HepG2 (cell line): ENCODE data around the gene ACADS. TPM values are rescaled to one million over a fixed set of nuclear protein-coding genes. Genes with fewer than 3 reads are reported as not detected.

Source experiments
- ATAC-seq: fragments of 200-7000 bp; cut with Tn5 transposase; 3 replicates; pipeline ENCODE4 v1.9.1; 2020; ENCODE audit warnings: mild to moderate bottlenecking, moderate library complexity
- BruUV-seq: library from RNA; stranded (reverse); fragments of 400-500 nt; replicated peaks from 2 replicates; lab custom pipeline; 2021; lab: Mats Ljungman, UMichigan
- CTCF ChIA-PET: fragments of 300-600 bp; formaldehyde crosslinking; extraction: SDS; loops from one replicate; lab custom pipeline; 2021; ENCODE audit warnings: low total read pairs, inconsistent platforms, low intra/inter-chr PET ratio; lab: Yijun Ruan, JAX
- POLR2A ChIA-PET: fragments of 350-600 bp; sonication (Branson Sonifier 250); formaldehyde crosslinking; loops from one replicate; lab custom pipeline; 2020; ENCODE audit warnings: antibody characterized with exemption, inconsistent platforms; lab: Yijun Ruan, JAX
- DNase-seq: peaks from one replicate; pipeline ENCODE4 v3.0.0-alpha.2; 2015; ENCODE audit warnings: low spot score
- FAIRE-seq: peaks from 3 replicates; lab custom pipeline; 2011; peaks lifted over from hg19 to GRCh38; lab: Jason Lieb, UNC
- H2AFZ ChIP-seq: one replicate; pipeline ENCODE4 v1.6.1; 2011; ENCODE audit warnings: low read length, inconsistent platforms
- H3K27ac ChIP-seq: fragments of 300-600 bp; 3 replicates; pipeline ENCODE4 v1.8.0; 2011; ENCODE audit warnings: mixed run types, mild to moderate bottlenecking, mixed read lengths, low read length, inconsistent platforms; ENCODE audit not compliant: insufficient read depth; ENCODE audit errors: extremely low read length
- H3K27me3 ChIP-seq, 2 experiments: fragments of 200-600 bp in 1 of 2; 2 replicates in 1 of 2; 3 replicates in 1 of 2; pipeline versions ENCODE4 v1.6.0 to v1.8.0; 2011; ENCODE audit warnings: low read length in 2 of 2, mild to moderate bottlenecking in 2 of 2, moderate library complexity in 2 of 2, inconsistent platforms in 1 of 2; ENCODE audit not compliant: insufficient read depth in 2 of 2, control insufficient read depth in 1 of 2
- H3K36me3 ChIP-seq, 2 experiments: fragments of 200-600 bp in 1 of 2; replicated peaks in 1 of 2; 2 replicates in 1 of 2; 3 replicates in 1 of 2; pipeline versions ENCODE4 v1.5.1 to v1.8.0; 2011; ENCODE audit warnings: low read length in 2 of 2, inconsistent platforms in 1 of 2; ENCODE audit not compliant: insufficient read depth in 2 of 2, control insufficient read depth in 1 of 2
- H3K4me1 ChIP-seq: 2 replicates; pipeline ENCODE4 v1.5.1; 2012; ENCODE audit warnings: low read length, inconsistent platforms; ENCODE audit not compliant: insufficient read depth
- H3K4me2 ChIP-seq: 2 replicates; pipeline ENCODE4 v1.6.0; 2011; ENCODE audit warnings: low read depth, low read length, inconsistent platforms
- H3K4me3 ChIP-seq, 3 experiments: fragments of 200-600 bp in 1 of 3; sonication (generic), shearing (Covaris generic) in 1 of 3; replicated peaks in 1 of 3; 2 replicates each; pipeline ENCODE4 v1.5.1; 2011 to 2016; ENCODE audit warnings: low read length in 3 of 3, inconsistent platforms in 2 of 3, low read depth in 2 of 3, mild to moderate bottlenecking in 2 of 3, control low read depth in 1 of 3, mixed read lengths in 1 of 3; ENCODE audit not compliant: insufficient read depth in 1 of 3
- H3K79me2 ChIP-seq: one replicate; pipeline ENCODE4 v1.6.1; 2011; ENCODE audit warnings: low read length, inconsistent platforms; ENCODE audit not compliant: insufficient read depth
- H3K9ac ChIP-seq: 2 replicates; pipeline ENCODE4 v1.6.0; 2011; ENCODE audit warnings: mild to moderate bottlenecking, low read depth, low read length, inconsistent platforms; ENCODE audit not compliant: insufficient read depth
- H3K9me3 ChIP-seq: 2 replicates; pipeline ENCODE4 v1.5.1; 2012; ENCODE audit warnings: mild to moderate bottlenecking, low read length
- H4K20me1 ChIP-seq: 2 replicates; pipeline ENCODE4 v1.6.0; 2011; ENCODE audit warnings: inconsistent platforms, mild to moderate bottlenecking, low read length, moderate library complexity; ENCODE audit not compliant: insufficient read depth
- CREB1 ChIP-seq, 2 experiments: fragments of 450-650 bp in 1 of 2; IDR thresholded peaks; 2 replicates each; pipeline ENCODE4 v1.6.1; 2016 to 2017; ENCODE audit warnings: control low read depth in 1 of 2, mild to moderate bottlenecking in 1 of 2, missing compliant biosample characterization in 1 of 2, missing genetic modification characterization in 1 of 2
- EP300 ChIP-seq, 3 experiments: sonication (generic) in 1 of 3; formaldehyde crosslinking in 1 of 3; IDR thresholded peaks; 2 replicates each; pipeline versions ENCODE4 v1.5.1 to v1.6.1; 2011 to 2020; ENCODE audit warnings: low read depth in 2 of 3, low read length in 2 of 3, borderline replicate concordance in 1 of 3, improper control_type of control experiment in 1 of 3, mild to moderate bottlenecking in 1 of 3, missing genetic modification reagents in 1 of 3, moderate library complexity in 1 of 3
- HNF4A ChIP-seq: sonication (generic); formaldehyde crosslinking; IDR thresholded peaks from 2 replicates; pipeline ENCODE4 v1.4.0; 2020; ENCODE audit warnings: missing genetic modification reagents
- NR2F6 ChIP-seq, 2 experiments: IDR thresholded peaks; 2 replicates each; pipeline ENCODE4 v1.6.1; 2016; ENCODE audit warnings: antibody characterized with exemption in 1 of 2, mild to moderate bottlenecking in 1 of 2
- RARA ChIP-seq: IDR thresholded peaks from 2 replicates; pipeline ENCODE4 v1.6.1; 2016; ENCODE audit warnings: missing genetic modification reagents, missing compliant biosample characterization
- SOX13 ChIP-seq, 3 experiments: fragments of 450-650 bp in 1 of 3; sonication (generic) in 1 of 3; formaldehyde crosslinking in 1 of 3; IDR thresholded peaks in 2 of 3; conservative IDR thresholded peaks in 1 of 3; 2 replicates each; pipeline versions ENCODE4 v1.5.0 to v1.6.1; 2016 to 2020; ENCODE audit warnings: antibody characterized with exemption in 1 of 3, mild to moderate bottlenecking in 1 of 3, missing compliant biosample characterization in 1 of 3, missing genetic modification reagents in 1 of 3, moderate library complexity in 1 of 3
- SOX6 ChIP-seq, 2 experiments: fragments of 450-650 bp in 1 of 2; sonication (generic) in 1 of 2; formaldehyde crosslinking in 1 of 2; IDR thresholded peaks; 2 replicates each; pipeline versions ENCODE4 v1.4.0 to v1.6.1; 2017 to 2020; ENCODE audit warnings: antibody characterized with exemption in 1 of 2, mild to moderate bottlenecking in 1 of 2, missing genetic modification reagents in 1 of 2
- ZFP90 ChIP-seq: sonication (generic); formaldehyde crosslinking; IDR thresholded peaks from 2 replicates; pipeline ENCODE4 v1.8.0; 2022; ENCODE audit warnings: missing genetic modification reagents, mild to moderate bottlenecking, inconsistent platforms, borderline replicate concordance
- ZNF674 ChIP-seq: sonication (generic); formaldehyde crosslinking; IDR thresholded peaks from 2 replicates; pipeline ENCODE4 v1.5.0; 2020; ENCODE audit warnings: low read depth, mild to moderate bottlenecking, missing genetic modification reagents
- WGBS: methylation state at CpG from one replicate; pipeline ENCODE4 v1.1.6; 2017; ENCODE audit warnings: low lambda C conversion rate; 5-methylcytosine and 5-hydroxymethylcytosine counted together
- in situ Hi-C: cut with HindIII; loops from 2 replicates; pipeline ENCODE4 v1.10.0; 2017; ENCODE audit warnings: low pct_unique_long_range_greater_than_20kb; ENCODE audit not compliant: extremely low pct_ligation_motif_present
- intact Hi-C: fragments of 100-400 bp; cut with micrococcal nuclease; formaldehyde crosslinking; loops from one replicate; pipeline ENCODE4 v1.10.0; 2022; ENCODE audit not compliant: unreplicated experiment
- polyA plus RNA-seq, 8 experiments: library from polyadenylated mRNA; depleted of rRNA in 3 of 8; stranded (reverse) in 7 of 8; unstranded in 1 of 8; fragments of >200 nt; fragmentation: Illumina TruSeq in 4 of 8; extraction: Trizol in 4 of 8; gene quantifications; 2 replicates each; pipeline versions ENCODE4 v1.2.1 to v1.2.3, GENCODE V29; 2011 to 2016; ENCODE audit warnings: low read depth in 4 of 8, missing spikeins in 1 of 8, mixed read lengths in 1 of 8; ENCODE audit not compliant: insufficient read depth in 1 of 8
- total RNA-seq, 5 experiments: library from RNA; depleted of rRNA; stranded (reverse); fragments of >200 nt; fragmentation: Illumina TruSeq; extraction: Trizol; gene quantifications; 2 replicates each; pipeline ENCODE4 v1.2.3, GENCODE V29; 2016; ENCODE audit warnings: low read depth in 1 of 5
- TF ChIP-seq, protein P1 (sequence below): fragments of 450-650 bp; IDR thresholded peaks from 2 replicates; pipeline ENCODE4 v1.6.1; 2016
- TF ChIP-seq, protein P2 (sequence below): sonication (generic); formaldehyde crosslinking; IDR thresholded peaks from 2 replicates; pipeline ENCODE4 v1.5.0; 2020; ENCODE audit warnings: missing genetic modification reagents
- TF ChIP-seq, protein P3 (sequence below): sonication (generic); IDR thresholded peaks from 2 replicates; pipeline ENCODE4 v1.6.1; 2016; ENCODE audit warnings: low read depth, borderline replicate concordance

ACADS gene
- total and polyA plus RNA-seq, 2 of the 13 experiments (the other 11 are each of a cell fraction or from before 2014, with no cell fraction given) = 17.4 to 27.7 TPM

DNA sequence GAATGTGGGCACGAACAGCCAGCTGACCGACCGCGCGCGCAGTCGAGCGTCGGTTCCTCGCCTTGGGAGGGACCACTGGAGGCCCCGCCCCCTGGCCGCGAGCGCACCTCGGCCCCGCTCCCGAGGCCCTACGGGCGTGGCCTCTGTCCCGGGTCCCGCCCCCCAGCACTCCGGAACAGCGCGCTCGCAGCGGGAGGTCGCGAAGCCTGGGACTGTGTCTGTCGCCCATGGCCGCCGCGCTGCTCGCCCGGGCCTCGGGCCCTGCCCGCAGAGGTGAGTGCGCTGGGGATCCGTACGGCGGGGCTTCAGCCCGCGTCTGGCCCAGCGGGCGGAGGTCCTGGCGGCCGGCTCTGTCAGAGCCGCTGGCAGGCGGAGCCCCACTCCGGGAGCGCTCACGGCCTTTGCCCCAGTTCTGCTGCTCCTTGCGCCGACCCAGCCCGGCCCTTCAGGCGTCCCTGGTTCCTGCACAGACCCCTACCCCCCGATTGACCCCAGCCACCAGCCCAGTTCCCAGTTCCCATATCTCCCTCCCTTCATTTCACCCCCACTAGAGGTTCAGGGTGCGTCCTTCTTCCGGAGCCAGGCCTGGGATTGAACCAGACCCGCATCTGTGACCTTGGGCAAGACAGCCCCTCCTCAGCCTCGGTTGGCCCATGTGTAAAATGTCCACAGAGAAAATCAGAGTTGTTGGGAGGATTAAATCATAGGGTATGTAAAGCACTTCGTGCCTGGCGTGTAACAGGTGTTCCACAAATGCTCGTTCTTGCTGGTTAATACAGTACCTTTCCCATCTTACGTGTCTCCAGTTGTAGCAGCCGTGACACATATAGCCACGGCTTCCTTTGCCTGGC, at the start of gene ACADS (continued):
- TF ChIP-seq, protein P1, sequence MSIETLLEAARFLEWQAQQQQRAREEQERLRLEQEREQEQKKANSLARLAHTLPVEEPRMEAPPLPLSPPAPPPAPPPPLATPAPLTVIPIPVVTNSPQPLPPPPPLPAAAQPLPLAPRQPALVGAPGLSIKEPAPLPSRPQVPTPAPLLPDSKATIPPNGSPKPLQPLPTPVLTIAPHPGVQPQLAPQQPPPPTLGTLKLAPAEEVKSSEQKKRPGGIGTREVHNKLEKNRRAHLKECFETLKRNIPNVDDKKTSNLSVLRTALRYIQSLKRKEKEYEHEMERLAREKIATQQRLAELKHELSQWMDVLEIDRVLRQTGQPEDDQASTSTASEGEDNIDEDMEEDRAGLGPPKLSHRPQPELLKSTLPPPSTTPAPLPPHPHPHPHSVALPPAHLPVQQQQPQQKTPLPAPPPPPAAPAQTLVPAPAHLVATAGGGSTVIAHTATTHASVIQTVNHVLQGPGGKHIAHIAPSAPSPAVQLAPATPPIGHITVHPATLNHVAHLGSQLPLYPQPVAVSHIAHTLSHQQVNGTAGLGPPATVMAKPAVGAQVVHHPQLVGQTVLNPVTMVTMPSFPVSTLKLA = no peak
- no peak for TF ChIP-seq ZNF674 (CRISPR knock-in tag)

DNA sequence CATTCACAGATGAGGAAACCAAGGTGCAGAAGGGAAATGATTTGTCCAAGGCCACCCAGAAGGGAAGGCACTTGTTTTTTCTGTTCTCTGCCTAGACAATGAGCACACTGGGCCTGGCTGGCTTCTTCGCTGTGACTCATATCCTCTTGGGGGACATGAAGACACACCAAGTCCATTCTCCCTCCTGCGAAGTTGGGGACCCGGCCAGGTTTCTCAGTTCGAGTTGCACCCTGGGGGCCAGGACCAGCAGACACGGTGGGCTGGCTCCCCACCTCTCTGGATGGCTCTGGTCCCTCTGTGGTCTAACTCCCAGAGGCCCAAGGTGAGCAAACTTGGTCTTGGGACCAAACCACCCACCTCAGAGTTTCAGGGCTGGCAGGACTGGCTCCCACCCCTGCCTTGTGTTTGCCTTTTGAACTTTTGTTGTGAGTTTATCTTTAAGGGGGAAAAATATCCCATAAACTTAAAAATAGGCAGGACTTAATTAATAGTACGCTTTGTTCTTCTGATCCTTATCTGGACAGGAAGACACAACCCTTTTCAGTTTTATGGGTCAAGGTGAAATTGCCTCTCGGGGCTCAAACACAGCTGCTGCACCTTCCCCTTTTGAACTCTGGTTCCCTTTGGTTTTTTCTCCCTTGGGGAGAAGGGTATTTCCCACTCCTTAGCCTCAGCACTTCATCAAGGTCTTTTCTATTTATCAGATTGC, 47.7 kb upstream of the ACADS start:
- H3K79me2 ChIP-seq = no peaks in the 10 kb centered on the region
- BruUV-seq = no TSS peak
- no peaks in the 10 kb centered on the region; a peak in 1 of 5 replicates for H3K27me3 ChIP-seq
- ChIA-PET POLR2A (no interaction called here), CTCF (no interaction called here)
- H3K4me2 ChIP-seq = peak overlapping the region; percentile 25; the same call in 1 of the 2 replicates
- no peaks in the 10 kb centered on the region for H3K9me3 ChIP-seq
- intact Hi-C loops (no loop called here), in situ Hi-C loops (no loop called here)
- peaks cover 15% of the 10 kb centered on the region for H3K4me1 ChIP-seq
- no peaks in the 10 kb centered on the region for H3K36me3 ChIP-seq
- H4K20me1 ChIP-seq = no peaks in the 10 kb centered on the region
- 18% methylated on average over 7 of the region's 7 CpGs for WGBS
- H2AFZ ChIP-seq = no peak overlapping the region
- DNase-seq (no peak), ATAC-seq (peak; percentile 49; the same call in 2 of the 3 replicates), FAIRE-seq (no peak)
- H3K27ac ChIP-seq = no peak overlapping the region
- H3K4me3 ChIP-seq = no peak overlapping the region
- H3K9ac ChIP-seq = no peak overlapping the region
- TF ChIP-seq, protein P2, sequence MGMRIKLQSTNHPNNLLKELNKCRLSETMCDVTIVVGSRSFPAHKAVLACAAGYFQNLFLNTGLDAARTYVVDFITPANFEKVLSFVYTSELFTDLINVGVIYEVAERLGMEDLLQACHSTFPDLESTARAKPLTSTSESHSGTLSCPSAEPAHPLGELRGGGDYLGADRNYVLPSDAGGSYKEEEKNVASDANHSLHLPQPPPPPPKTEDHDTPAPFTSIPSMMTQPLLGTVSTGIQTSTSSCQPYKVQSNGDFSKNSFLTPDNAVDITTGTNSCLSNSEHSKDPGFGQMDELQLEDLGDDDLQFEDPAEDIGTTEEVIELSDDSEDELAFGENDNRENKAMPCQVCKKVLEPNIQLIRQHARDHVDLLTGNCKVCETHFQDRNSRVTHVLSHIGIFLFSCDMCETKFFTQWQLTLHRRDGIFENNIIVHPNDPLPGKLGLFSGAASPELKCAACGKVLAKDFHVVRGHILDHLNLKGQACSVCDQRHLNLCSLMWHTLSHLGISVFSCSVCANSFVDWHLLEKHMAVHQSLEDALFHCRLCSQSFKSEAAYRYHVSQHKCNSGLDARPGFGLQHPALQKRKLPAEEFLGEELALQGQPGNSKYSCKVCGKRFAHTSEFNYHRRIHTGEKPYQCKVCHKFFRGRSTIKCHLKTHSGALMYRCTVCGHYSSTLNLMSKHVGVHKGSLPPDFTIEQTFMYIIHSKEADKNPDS (CRISPR knock-in tag) = no peak
- TF ChIP-seq NR2F6 (IDR thresholded peaks at IDR 0.05) (0 out of 2 replicates have a peak, but pooled peaks have one; percentile 29), NR2F6 (CRISPR knock-in tag; IDR thresholded peaks at IDR 0.05) (no peak), SOX13 (IDR thresholded peaks at IDR 0.05) (no peak), SOX13 (CRISPR knock-in tag; conservative IDR thresholded peaks at IDR 0.05 in 1 of 2, IDR thresholded peaks at IDR 0.05 in 1 of 2) (peak in 1 of 2 experiments; percentile 29; a peak in 1 of 4 replicates), RARA (CRISPR knock-in tag) (peak; percentile 67), EP300 (IDR thresholded peaks at IDR 0.05; ENCODE audit: low read depth in 2 of 2, low read length in 2 of 2) (peak in 1 of 2 experiments; percentile 11; a peak in 1 of 4 replicates), EP300 (CRISPR knock-in tag; IDR thresholded peaks at IDR 0.05; ENCODE audit: borderline replicate concordance) (no peak), HNF4A (peak; percentile 46; the same call in 1 of the 2 replicates), CREB1 (IDR thresholded peaks at IDR 0.05) (no peak), CREB1 (CRISPR knock-in tag; IDR thresholded peaks at IDR 0.05) (no peak), SOX6 (IDR thresholded peaks at IDR 0.05) (no peak), SOX6 (CRISPR knock-in tag; IDR thresholded peaks at IDR 0.05) (peak; percentile 9; the same call in 1 of the 2 replicates), ZFP90 (CRISPR knock-in tag) (no peak)
- TF ChIP-seq, protein P3, sequence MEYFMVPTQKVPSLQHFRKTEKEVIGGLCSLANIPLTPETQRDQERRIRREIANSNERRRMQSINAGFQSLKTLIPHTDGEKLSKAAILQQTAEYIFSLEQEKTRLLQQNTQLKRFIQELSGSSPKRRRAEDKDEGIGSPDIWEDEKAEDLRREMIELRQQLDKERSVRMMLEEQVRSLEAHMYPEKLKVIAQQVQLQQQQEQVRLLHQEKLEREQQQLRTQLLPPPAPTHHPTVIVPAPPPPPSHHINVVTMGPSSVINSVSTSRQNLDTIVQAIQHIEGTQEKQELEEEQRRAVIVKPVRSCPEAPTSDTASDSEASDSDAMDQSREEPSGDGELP = peak; percentile 39; the same call in 1 of the 2 replicates
